ENCODE data around the gene SINHCAF. TPM values are rescaled to one million over a fixed set of nuclear protein-coding genes. Genes with fewer than 3 reads are reported as not detected.

The SINHCAF gene
- total and polyA plus RNA-seq, 2 of the 8 experiments (the other 6 are each of a cell fraction or from before 2014, with no cell fraction given): 138 to 576 TPM

- no peak overlapping the region for H2BK5ac ChIP-seq (ENCODE audit: low read depth, low read length)
- 0 out of 2 replicates have a peak, but pooled peaks cover 4% of the 10 kb centered on the region for H3K79me1 ChIP-seq (ENCODE audit: low read depth, low read length)
- H2AFZ ChIP-seq (ENCODE audit: low read length): no peak overlapping the region
- no peaks in the 10 kb centered on the region for H3K27me3 ChIP-seq (replicated peaks in 1 of 4; ENCODE audit: control insufficient read depth in 3 of 4, extremely low read depth in 1 of 4, insufficient read depth in 3 of 4, low read length in 3 of 4)
- no peak overlapping the region for H2BK15ac ChIP-seq (ENCODE audit: low read length)
- FAIRE-seq: no peak
- CTCF ChIA-PET (ENCODE audit: partially characterized antibody): interaction anchor here (1.1 to 2.2 kb wide), 4 partner anchors 9 to 181 kb away, joined by 3 to 7 read pairs (median 4); no protein-coding TSS in a partner anchor
- H2BK20ac ChIP-seq (ENCODE audit: low read length): no peak overlapping the region
- no peak overlapping the region for H3K14ac ChIP-seq (ENCODE audit: insufficient read length)
- no peaks in the 10 kb centered on the region for H3K23me2 ChIP-seq (ENCODE audit: low read depth, low read length)
- H3K4ac ChIP-seq (replicated peaks; ENCODE audit: insufficient read length, low read depth, low read length): no peak overlapping the region
- no peak overlapping the region for H4K91ac ChIP-seq (replicated peaks; ENCODE audit: insufficient read length, low read length)
- H3K9ac ChIP-seq (replicated peaks in 1 of 4; ENCODE audit: extremely low read depth in 1 of 4, low read depth in 3 of 4, low read length in 3 of 4): no peak overlapping the region
- POLR2A ChIA-PET (ENCODE audit: partially characterized antibody): interaction anchor here (0.5 to 4.5 kb wide), 17 partner anchors 8 to 262 kb away, joined by 3 to 21 read pairs (median 4); partner anchors contain the start of gene SINHCAF
- no peak for TF ChIP-seq JUND (IDR thresholded peaks at IDR 0.05; ENCODE audit: low read length)
- no peak for TF ChIP-seq SIN3A (conservative IDR thresholded peaks at IDR 0.05 in 1 of 2, IDR thresholded peaks at IDR 0.05 in 1 of 2; ENCODE audit: low read depth in 1 of 2, low read length in 2 of 2)
- TF ChIP-seq MAX (IDR thresholded peaks at IDR 0.05): no peak
- peaks cover 0 to 14% (median 4%) of the 10 kb centered on the region in 4 experiments; a peak in 3 of 7 replicates for H3K4me1 ChIP-seq (replicated peaks in 1 of 4; ENCODE audit: control insufficient read depth in 3 of 4, insufficient read depth in 4 of 4, low read length in 3 of 4)
- H3K27ac ChIP-seq (ENCODE audit: low read depth, low read length): no peak overlapping the region
- H4K5ac ChIP-seq (ENCODE audit: insufficient read length, low read depth, low read length): no peak overlapping the region
- H3K23ac ChIP-seq (ENCODE audit: insufficient read length): no peak overlapping the region
- peaks cover 20 to 89% (median 65%) of the 10 kb centered on the region in 4 experiments for H3K36me3 ChIP-seq (ENCODE audit: control insufficient read depth in 2 of 4, insufficient read depth in 4 of 4, low read length in 3 of 4)
- no peak overlapping the region for H3K56ac ChIP-seq (replicated peaks; ENCODE audit: insufficient read length, low read depth, low read length)
- WGBS, 2 experiments (ENCODE audit: extremely low coverage in 1 of 2, insufficient coverage in 1 of 2, insufficient read length in 1 of 2, insufficient replicate concordance in 2 of 2, low coverage in 1 of 2, low lambda C conversion rate in 2 of 2, missing lambda C conversion rate in 1 of 2): 93% methylated on average over 2 of the region's 2 CpGs; no CpG with 5 or more reads in 1 of the 2 experiments
- no peak overlapping the region for H2BK12ac ChIP-seq (ENCODE audit: low read depth, low read length)
- no peak overlapping the region for H3K4me3 ChIP-seq (ENCODE audit: extremely low read depth in 1 of 4, insufficient read depth in 2 of 4, low read depth in 3 of 4, low read length in 4 of 4)
- H2BK120ac ChIP-seq (replicated peaks; ENCODE audit: low read depth, low read length): no peak overlapping the region
- H3K18ac ChIP-seq (ENCODE audit: extremely low read depth, low read length): no peak overlapping the region
- peaks cover 52 to 99% of the 10 kb centered on the region in 2 experiments for H3K79me2 ChIP-seq (ENCODE audit: control insufficient read depth in 1 of 2, insufficient read depth in 2 of 2, low read length in 2 of 2)
- no peaks in the 10 kb centered on the region for H3K9me3 ChIP-seq (ENCODE audit: insufficient read depth in 2 of 2, low read depth in 1 of 2, low read length in 1 of 2)
- H4K20me1 ChIP-seq (replicated peaks in 1 of 2; ENCODE audit: control insufficient read depth in 1 of 2, insufficient read depth in 2 of 2, low read length in 2 of 2): peaks cover 29 to 30% of the 10 kb centered on the region in 2 experiments
- H4K8ac ChIP-seq (ENCODE audit: extremely low read depth, insufficient read depth, low read length): no peak overlapping the region
- no peak for DNase-seq (ENCODE audit: low read depth in 1 of 2, low spot score in 2 of 2)
- H2AK5ac ChIP-seq (ENCODE audit: low read depth, low read length): no peak overlapping the region
- no peak overlapping the region for H3K4me2 ChIP-seq (ENCODE audit: insufficient read depth in 1 of 2, low read depth in 2 of 2, low read length in 2 of 2)
Observed at GRCh38 chr12:31298515-31298910, 27.4 kb downstream of the SINHCAF start.
